Fibroblast of skin of back (primary cell): ENCODE measurements around the gene DNAJC6. TPM values are rescaled to one million over a fixed set of nuclear protein-coding genes. Genes with fewer than 3 reads are reported as not detected.
"Not testable (repeated sequence)": the region's sequence is repeated elsewhere in the genome, so short reads cannot be mapped to it uniquely, and the experiment has no call there.

Experiments
- DNase-seq: peaks from one replicate; pipeline ENCODE4 v3.0.0-alpha.2; 2013
- polyA plus RNA-seq, 2 experiments: library from polyadenylated mRNA; unstranded; fragments of 120-200 nt; gene quantifications; one replicate each; pipeline ENCODE4 v1.2.1, GENCODE V29; 2013; ENCODE audit not compliant: insufficient read length in 2 of 2

DNAJC6 gene
- 6.2 TPM for polyA plus RNA-seq (2013, experiment 1 of 2; ENCODE audit: insufficient read length)
- 9.0 TPM for polyA plus RNA-seq (2013, experiment 2 of 2; ENCODE audit: insufficient read length)

DNA sequence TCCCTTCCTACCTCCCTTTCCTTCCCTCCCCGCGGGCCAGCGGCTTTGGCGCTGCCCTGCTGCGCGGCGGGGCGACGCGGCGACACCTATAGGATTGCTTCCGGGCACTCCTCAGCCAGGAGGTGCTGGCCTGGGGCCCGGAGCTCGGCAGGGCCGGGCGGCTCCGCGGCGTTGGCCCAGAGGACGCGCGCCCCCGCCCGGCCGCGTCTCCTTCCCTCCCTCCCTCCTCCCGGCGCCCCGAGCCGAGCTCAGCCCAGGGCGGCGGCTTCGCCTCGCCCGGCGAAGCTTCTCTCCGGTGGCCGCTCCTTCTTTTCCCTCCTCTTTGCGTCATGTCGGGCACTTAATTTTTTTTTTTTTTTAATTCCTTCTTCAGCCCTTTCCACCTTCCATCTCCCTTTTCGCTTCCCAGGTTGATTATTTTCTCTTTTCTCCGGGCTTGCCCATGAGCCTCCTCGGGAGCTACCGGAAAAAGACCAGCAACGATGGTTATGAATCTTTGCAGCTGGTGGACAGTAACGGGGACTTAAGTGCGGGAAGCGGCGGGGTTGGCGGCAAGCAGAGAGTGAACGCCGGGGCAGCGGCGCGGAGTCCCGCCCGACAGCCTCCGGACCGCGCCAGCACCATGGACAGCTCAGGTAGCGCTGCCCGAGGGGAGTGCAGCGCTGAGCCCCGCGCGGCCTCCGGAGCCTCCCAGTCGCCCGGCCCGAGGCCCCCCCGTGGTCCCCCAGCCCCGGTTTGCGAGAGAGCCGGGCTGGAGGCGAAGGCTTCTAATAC lies at the start of gene DNAJC6:
Gene DNAJC6 (plus strand): TSS at position 240 of the 774 bp plus-strand sequence. CDS start 203 bp downstream, at position 443.
- DNase-seq, result peak; percentile 72

DNA sequence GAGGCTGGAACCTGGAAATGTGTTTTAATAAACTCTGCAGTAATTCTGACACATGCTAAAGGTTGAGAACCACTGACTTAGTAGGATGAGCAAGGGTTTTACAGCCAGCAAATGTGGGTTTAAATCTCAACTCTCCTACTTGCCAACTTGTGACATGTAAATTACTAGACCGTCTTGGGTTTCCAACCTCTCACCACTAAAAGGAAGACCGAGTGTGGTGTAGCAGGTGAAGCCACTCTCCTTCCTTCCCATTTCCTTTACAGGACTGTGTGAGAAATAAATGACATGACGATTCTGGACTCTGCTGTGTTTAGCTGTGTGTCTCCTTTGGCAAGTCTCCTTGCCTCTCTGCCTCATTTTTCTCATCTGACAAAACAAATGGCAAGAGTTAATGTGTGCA lies 49.5 kb upstream of the DNAJC6 start:
- DNase-seq, result no peak

DNA sequence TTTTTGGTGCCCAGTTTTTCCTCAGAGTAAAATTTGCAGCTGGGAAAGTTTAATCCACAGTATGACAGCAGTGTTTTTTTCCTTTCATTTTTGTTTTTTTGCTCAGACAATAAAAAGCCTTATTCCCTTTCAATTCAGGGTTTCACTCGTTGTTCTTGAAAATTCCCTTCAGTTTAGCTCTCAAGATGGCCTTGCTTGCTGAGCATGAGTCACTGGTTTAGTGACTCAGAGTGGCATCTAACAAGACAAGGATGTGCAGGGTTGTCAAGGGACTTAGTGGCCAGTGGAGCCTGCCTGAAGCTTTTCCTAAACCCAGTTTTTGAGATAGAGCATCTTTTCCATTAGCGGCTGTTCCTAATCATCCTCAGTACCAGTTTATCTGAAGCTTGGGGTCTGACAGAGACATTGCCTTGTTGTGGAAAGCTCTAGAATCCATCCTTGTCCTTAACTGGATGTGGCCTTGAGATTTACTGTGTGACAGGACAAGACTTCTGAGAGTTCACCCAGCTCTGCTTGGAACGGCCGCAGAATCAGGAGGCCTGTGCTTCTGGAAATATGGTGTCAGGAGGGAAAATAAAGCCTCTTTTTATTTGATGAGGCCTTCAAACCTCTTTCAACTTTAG lies 48.4 kb upstream of the DNAJC6 start:
- peak; percentile 94 for DNase-seq

DNA sequence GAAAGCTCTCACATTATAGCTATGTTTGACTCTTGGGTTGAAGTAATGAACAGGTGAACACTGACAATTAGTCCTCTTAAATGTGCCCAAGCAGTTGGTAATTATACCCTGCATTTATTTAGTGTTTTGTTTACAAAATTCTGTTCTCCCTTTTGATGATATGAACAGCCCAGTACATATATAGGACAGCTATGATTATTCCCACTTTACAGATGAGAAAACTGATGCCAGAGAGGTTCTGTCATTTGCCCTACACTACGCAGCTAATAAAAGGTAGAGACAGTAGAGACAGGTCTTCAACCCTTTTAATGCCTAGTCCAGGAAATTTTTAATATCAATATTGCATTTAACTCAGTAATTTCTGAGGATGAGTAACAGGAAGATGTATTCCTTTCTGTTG lies 46.1 kb upstream of the DNAJC6 start:
- DNase-seq, result no peak

DNA sequence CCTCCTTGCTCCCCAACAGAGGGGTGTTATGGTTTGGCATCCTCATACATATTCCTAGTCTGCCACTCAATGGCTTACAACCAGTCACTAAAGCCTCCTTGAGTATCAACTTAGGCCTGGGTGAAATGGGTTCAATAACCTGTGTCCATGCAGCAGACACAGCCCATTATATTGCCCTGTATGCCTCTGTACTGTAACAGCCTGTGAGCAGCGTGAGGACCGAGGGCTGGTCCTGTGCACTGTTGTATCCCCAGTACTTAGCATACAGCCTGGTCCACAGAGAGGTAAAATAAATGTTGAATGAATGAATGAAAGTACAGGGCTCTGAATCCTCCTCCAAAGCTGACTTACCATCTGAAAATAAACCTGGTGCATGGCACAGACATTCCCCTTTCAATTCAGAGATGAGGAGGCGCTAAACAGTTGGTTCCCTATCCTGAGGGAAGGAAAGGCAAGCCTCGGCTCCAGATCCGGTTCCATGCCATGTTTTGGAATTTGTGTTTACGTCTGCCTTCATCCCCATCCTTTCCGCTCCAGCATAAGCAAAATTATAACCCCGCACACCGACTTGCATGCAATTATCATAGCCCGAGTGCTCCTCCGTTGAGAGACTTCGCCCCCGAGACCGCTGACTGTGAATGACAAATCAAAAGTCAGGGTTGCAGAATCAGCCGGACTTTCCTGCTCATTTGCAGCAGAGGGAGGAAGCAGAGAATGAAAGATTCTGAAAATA lies 45.0 kb upstream of the DNAJC6 start:
- peak; percentile 85 for DNase-seq

DNA sequence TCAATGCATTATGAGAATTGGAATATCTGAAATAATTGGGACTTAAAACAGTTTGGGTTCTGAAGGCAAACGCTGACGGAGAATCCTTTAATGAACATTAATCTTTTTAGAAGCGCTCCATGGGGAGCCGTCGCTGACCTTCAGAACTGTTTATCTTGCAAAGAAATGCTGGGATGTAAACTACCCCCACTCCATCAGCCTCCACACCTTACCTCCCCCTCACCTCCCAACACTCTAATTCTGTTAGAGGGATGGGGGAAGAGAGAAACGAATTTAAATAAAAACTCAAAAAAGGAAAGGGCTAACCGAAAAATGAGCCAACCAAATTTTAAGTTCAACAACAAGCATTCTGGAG lies 44.1 kb upstream of the DNAJC6 start:
- DNase-seq, result no peak

DNA sequence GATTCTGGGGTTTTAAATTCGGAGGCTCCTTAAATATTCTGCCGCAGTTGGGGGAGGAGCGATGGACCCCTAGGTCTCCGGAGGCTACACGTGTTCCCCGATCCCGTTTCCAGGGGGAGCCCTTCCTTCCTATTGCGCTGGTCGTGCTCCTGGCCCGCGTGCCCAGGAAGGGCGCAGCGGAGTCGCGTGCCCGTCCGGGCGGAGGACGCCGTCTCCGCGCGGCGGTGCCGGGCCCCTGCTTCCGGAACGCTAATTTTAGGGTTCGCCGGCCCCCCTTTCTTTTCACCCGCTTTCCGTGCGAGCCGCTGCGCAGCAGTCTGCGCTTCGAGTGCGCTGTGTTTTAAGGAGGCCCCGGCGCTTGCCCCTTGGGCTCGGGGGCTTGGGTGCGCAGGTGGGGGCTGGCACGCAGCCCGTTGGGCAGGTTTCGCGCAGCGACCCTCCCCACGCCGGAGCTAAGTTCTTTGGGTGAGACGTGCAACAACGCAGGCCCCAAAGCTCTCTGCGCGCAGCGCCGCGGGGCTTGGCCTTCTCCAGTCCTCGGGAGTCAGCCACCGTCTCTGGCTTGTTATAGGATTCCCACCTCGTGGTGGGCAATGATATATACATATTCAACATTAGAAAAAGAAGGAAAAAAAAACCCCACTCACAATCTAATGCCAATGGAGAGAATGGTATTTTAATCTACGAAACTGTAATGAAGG lies 43.5 kb upstream of the DNAJC6 start:
- peak; percentile 70 for DNase-seq

DNA sequence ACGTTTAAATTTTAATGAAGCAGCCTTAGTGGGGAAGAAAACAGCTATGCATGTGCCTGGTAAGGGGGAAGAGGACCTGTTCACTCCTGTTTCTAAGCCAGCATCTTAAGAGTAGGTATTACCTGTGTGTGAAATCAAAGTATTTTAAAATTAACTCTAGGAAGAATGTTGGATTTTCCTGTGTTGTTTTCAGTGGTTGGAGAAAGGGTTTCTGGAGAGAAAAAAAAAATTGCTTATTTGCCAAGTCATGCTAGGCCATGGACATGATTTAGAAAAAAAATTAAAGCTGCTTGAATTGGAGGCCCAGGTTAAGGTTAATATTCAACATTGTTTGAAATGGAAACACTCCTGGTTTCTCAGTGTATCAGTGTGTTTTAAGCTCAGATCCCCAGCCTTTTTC lies 42.9 kb upstream of the DNAJC6 start:
- no peak for DNase-seq

DNA sequence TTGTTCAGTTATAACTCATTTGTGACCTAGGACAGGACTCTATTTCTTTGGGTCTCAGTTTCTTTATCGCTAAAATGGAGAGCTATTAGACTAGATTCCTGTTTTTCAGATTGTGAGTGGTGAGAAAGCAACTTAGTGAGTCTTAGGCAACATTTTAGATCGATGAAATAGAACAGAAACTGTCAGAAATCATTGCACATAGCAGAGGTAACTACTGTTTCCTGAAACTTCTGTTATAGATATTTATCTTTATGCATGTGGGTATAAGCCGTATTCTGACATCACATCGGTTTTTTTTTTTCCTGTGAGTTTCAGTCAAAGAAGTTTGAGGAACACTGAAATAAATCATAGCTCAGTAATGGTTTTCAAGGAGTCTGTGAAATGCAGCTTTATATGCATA lies 42.1 kb upstream of the DNAJC6 start:
- no peak for DNase-seq

DNA sequence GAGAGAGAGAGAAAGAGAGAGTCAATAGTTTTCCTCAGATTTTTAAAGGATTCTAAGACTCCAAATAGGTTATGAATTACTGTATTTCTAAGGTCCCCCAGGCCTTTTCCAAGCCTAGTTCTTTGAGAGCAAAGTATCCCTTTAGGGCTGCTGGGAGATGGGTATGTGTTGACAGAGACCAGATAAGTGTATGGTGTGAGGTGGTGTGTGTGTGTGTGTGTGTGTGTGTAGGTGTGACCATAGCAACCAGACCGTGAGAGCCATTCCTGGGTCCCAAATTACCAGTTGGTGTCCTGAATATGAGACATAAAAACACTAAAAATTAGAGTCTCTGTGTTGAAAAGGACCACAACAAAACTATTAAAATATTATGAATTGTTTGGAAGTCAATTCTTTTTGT lies 41.7 kb upstream of the DNAJC6 start:
- no peak for DNase-seq

DNA sequence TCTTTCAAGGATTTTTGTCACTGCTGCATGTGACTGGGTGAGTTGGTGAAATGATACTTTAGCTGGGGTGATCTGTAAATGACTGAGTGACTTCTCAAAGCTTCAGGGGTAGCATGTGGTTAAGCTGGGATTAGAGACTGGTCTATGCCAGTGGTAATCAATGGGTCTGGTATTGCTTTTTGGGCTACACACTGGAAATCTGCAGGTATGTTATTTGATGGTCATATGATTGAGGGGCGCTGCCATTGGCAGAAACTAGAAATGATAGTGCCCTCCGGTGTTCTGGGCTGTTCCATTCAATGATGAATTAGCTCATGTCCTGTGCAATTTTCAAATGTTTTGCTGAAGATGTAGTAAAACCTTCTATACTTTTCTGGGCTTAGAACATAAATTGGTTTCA lies 39.7 kb upstream of the DNAJC6 start:
- DNase-seq, result no peak

DNA sequence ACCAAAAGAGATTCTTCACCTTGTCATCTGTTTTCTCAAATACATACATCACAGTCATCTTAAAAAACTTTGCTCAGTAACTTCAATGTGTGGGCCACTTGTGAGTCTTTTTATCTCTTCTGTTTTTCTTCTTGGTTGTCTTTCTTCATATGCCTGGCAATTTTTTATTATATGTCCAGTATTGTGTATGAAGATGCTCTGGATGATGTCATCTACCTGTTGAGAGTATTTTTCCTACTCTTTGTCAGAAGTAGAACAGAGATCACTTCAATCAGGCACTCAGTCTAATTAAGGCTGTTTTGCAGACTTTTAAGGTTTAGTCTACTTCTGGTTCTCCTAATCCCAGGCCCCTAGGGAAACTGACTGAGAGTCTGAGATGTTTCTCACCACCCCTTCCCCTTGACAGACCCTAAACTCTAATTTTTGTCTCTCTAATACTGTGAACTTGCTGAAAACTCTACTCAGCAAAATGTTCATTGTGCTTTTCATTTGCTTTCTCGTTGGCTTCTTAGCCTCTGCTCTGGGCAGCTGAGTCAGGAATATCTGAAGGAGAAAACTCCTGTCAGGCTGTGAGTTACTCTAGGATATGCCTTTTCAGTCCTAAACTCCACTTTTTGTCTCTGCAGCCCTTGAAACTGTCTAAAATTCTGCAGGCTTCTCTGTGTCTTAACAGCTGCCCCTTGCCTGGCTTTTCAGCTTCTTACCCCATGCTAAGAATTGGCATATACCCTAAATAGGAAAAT lies 33.0 kb upstream of the DNAJC6 start:
- DNase-seq, result no peak

DNA sequence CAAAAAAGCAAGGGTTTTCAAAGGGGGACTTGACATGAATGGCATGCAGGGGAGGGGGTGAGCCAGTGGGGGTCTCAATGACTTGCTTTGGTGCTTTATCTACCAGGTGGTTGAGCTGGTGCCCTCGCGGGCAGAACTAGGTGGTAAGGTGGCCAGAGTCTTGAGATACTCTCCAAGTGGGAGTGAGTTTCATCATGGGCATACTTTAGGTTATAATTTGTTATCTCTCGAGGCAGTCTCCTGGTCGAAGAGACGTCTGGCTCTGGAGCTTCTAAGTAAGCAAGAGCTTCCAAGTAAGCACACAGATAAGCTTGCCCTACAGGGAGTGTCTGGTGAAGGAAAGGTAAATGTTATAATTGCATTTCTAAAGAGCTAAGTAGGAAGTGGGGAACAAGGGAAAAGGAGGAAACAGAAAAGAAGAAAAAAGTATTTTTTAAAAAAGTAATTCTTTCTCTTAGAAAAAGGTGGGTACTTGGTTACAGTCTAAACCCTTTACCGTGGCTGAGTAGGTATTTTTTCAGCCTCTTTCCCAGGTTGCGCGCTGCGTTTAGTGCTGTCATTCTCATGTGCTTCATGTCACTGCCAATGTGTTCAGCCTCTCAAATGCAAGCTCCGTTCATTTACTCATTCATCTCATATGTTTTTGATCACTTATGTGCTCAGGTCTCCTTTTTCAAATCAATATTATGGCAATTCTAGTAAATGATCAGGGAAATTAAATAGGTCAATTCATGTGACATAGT lies 31.6 kb upstream of the DNAJC6 start:
- DNase-seq, result no peak

DNA sequence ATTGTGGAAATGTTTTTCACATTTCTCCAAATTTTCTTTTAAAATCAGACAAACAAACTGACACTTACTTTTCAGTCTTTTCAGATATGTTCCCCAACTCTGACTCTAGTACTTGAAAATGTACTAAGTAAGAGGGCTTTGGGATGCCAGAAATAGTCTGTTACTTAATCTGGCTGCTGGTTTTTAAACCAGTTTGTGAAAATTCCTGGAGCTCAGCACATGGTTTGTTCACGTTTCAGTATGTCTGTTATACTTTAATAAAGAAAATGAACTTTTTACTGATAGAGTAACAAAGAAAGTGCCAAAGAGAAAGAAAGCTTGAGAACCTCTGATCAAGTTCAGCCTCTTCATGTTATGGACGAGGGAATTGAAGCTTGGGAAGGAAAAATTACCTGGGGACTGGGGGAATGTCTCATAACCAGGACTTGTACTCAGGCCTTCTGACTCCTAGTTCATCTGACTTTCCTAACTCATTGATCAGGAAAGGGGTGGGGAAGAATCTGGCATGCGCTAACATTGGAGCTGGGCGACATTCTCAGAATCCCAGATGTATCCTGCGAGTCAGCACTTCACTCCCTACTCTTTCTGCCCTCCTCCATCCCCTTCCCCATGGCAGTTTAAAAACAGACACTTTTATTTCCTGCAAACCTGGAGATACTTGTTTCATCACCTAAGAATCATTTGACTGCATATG lies 30.8 kb upstream of the DNAJC6 start:
- peak; percentile 36 for DNase-seq

DNA sequence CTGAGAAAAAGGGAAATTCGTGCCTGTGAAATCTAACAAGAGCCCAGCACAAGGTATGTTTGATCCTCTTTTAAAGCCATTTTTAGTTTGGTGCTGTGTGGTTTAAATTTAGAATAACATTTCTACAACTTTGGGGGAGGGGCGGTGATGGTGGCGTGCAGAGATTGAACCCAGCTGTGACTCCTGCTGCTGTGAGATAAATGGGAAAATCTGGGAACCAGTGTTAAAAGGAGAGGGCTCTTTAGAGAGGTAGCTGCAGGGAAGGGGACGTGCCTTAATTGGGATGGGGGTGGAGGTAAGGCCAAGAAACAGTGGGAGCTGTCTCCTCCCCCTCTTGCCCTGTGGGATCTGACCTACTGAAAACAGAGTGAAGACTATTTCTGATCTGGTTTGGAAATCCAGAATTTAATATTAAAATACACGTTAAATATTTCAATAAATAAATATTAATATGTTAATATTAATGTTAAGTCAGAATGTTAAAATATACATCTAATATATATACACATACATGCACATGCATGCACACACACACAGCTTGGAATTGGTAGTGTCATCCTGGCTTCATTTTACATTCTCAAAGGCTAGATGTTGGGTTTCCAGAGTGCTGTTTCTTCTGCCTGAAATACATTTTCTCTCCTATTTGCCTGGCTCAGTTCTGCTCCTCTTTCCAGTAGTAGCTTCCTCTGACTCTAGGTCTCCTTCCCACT lies 30.1 kb upstream of the DNAJC6 start:
- peak; percentile 29 for DNase-seq

DNA sequence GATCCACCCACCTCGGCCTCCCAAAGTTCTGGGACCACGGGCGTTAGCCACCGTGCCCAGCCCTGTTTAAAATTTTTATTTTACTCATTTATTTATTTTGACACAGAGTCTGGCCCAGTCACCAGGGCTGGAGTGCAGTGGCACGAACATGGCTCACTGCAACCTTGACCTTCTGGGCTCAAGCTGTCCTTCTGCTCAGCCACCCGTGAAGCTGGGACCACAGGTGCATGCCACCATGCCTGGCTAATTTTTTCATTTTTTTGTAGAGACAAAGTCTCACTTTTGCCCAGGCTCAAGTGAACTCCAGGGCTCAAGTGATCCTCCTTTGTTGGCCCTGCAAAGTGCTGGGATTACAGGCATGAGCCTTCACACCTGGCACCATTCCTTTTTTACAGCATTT lies 27.5 kb upstream of the DNAJC6 start:
- no peak for DNase-seq

DNA sequence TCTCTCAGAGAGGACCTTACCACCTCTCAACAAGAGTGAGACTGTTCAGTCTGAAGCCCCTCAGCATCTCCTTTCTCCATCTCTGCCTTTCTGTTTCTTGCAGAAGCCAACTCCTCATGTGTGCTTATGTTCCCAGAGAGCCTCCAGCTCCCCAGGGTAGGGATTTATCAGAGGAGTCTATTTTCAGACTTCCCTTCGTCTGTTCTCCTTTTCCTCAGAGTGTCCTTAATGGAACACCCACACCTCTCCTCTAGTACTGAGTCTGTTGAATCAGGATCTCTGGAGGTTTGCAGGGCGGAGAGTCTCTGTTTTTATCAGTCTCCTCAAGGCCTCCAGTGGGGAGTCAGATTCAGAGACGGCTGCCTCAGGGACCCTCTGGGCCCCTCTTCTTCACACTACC lies 25.1 kb upstream of the DNAJC6 start:
- DNase-seq, result no peak

DNA sequence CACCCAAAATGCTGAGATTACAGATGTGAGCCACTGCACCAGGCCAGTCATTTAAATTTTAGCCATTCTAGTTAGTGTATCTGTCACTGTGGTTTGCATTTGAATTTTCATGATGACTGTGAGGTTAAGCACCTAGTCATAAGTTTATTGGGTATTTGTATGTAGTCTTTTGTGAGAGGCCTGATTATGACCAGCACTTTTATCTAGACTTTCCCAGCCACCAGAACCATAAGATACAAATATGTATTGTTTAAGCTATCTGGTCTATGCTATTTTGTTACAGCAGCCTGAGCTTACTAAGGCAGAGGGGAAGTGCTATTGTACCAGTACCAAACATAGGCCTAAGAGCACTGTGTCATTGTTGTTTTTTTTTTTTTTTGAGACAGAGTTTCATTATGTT lies 19.9 kb upstream of the DNAJC6 start:
- DNase-seq, result no peak

DNA sequence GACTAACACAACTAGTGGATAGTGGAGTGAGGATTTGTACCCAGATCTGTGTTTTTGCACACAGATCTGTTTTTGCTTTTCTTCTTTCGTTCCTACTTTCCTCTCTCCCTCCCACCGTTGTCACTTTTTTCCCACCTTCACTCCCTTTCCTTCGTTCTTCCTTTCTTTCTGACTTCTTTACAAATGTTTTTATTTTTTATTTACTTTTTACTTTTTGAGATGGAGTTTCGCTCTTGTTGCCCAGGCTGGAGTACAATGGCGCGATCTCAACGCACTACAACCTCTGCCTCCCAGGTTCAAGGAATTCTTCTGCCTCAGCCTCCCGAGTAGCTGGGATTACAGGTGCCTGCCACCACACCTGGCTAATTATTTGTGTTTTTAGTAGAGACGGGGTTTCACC lies 17.5 kb upstream of the DNAJC6 start:
- not testable (repeated sequence) for DNase-seq
